ENCODE data around the gene ARHGEF12.

Gene ARHGEF12

DNA sequence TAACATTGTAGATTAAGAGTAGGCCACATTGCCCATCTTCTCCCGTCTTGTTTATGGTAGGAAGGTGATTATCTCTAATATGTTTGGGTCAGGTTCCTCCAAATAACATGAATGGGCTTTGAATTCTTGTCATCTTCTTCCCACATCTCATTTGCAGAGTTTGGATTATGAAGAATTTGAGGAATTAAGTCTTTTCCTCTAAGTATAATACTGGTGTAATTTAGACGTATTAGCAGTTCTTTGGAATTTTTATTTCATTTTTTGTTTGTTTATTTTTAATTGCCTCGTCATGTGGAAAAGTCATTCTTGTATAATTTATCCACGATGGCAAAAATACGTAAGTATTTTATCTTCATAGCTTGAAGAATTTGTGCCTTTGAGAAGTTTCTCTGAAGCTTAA, 73.4 kb downstream of the ARHGEF12 start:
- no peak overlapping the region for H3K4me3 ChIP-seq (ENCODE audit: low read depth, low read length)

GRCh38 chr11:120410622-120411380, 74.6 kb downstream of the ARHGEF12 start:
- no peak overlapping the region for H3K4me3 ChIP-seq (ENCODE audit: low read depth, low read length)

- no peak overlapping the region for H3K4me3 ChIP-seq (ENCODE audit: low read depth, low read length)
Measured at GRCh38 chr11:120413480-120413879, 77.3 kb downstream of the ARHGEF12 start.

GRCh38 chr11:120420572-120420971, 84.4 kb downstream of the ARHGEF12 start:
- H3K4me3 ChIP-seq (ENCODE audit: low read depth, low read length), result no peak overlapping the region

GRCh38 chr11:120424185-120424969, 88.2 kb downstream of the ARHGEF12 start:
- no peak overlapping the region for H3K4me3 ChIP-seq (ENCODE audit: low read depth, low read length)

GRCh38 chr11:120424970-120425332, 88.7 kb downstream of the ARHGEF12 start:
- no peak overlapping the region for H3K4me3 ChIP-seq (ENCODE audit: low read depth, low read length)

DNA sequence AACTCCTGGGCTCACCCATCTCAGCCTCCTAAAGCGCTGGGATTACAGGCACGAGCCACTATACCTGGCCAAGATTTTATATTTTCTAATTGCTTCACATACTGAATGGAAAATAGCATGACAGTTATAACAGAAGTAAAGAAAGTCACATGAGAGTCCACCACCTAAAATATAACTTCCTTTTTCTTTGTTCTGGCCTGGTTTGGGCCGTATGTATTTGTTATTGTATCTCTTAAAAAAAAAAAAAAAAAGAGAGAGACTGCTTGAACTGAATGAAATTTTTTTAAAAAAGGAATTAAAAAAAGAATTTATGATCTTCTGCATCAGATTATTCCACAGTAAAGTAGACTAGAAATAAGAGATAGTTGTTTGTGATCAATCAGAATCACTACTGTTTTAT, 89.3 kb downstream of the ARHGEF12 start:
- H3K4me3 ChIP-seq (ENCODE audit: low read depth, low read length), result no peak overlapping the region

- no peak overlapping the region for H3K4me3 ChIP-seq (ENCODE audit: low read depth, low read length)
Measured at GRCh38 chr11:120430146-120430545, 93.9 kb downstream of the ARHGEF12 start.

DNA sequence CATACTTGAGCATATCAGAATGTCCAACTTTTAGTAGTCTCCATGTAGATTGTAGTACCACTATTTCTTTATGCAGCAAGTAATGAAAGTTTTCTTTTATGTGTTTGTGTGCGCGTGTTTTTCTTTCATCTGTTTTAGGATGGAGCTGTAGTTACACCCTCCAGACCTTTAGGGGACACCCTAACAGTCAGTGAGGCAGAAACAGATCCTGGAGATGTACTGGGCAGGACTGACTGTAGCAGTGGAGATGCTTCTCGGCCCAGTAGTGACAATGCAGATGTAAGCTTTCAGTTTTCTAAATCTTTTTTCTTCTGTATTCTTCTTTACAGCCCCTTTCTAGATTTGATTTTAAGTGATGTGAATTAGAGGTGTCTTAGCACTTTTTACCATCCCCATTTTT, 95.4 kb downstream of the ARHGEF12 start:
- H3K4me3 ChIP-seq (ENCODE audit: low read depth, low read length), result no peak overlapping the region

DNA sequence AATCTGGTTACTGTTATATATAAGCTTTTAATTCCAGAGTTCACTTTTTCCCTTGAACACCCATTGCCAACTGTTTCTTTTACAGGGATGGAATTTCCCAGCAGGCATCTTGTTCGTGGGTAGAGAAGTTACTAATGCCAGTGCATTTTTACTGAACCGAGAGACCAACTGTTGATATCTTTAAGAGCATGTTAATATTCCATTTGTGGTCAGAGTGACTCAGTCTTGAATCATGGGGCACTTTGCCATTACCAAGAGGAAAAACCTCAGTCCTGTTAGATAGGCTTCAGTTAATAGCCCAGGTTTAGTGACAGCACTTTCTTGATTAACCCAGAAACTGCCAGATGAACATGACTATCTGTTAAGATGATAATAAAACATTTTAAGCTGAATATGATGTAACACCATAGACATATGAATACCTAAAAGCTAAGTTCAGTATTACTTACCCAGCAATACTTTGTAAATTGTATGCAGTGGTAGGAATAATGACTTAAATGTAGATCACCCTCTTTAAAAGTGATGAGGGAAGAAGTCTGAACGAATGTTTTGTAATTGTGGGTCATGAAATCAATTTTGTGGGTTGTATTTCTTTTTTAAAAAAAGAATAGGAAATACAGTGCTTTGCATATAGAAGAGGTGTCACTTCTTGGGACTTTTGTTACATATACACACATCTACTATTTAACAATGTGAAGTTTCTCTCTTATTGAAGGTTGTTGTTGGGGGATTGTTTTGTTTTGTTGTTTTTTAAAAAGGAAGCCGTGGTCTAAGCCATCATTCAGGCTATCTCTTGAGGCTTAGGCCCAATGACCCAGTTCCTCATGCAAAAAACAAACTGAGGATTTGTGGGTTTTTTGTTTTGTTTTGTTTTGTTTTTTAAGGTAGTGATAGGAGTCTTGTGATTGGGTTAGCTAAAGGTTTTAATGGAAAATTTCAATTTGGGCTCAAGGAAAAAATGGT, 96.1 kb downstream of the ARHGEF12 start:
- H3K4me3 ChIP-seq (ENCODE audit: low read depth, low read length), result no peak overlapping the region

DNA sequence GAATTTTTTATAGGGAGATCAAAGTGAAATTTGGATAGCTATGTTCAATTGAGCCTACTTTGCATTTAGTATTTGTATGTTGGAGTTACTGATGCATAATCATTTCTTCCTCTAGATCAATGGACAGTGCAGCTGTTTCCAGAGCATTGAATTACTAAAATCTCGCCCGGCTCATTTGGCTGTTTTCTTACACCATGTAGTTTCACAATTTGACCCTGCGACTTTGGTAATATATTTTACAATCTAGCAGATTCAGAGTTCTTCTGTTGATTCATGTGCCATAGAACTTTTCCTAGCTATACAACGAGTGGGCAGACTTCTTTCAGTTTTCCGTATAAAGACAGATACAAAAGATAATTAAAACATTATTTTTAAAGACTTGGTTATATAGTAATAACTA, 105.4 kb downstream of the ARHGEF12 start:
- H3K4me3 ChIP-seq (ENCODE audit: low read depth, low read length), result no peak overlapping the region

GRCh38 chr11:120442031-120442430, 105.8 kb downstream of the ARHGEF12 start:
- no peak overlapping the region for H3K4me3 ChIP-seq (ENCODE audit: low read depth, low read length)

DNA sequence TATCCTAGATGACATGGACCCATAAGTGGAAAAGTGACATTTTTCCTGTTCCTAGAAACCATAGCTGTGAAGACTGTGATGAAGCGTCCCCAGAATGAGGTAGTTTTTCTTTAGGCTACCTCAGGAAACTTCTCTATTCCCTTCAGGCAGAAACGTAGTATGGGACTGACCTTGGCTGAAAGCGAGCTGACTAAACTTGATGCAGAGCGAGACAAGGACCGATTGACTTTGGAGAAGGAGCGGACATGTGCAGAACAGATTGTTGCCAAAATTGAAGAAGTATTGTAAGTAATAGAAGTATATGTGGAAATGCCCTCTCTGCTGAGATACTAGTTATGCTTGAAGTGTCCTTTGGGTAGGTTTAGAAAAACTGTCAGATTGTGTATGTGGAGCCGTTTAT, 110.6 kb downstream of the ARHGEF12 start:
- H3K4me3 ChIP-seq (ENCODE audit: low read depth, low read length), result no peak overlapping the region

GRCh38 chr11:120448240-120448639, 112.0 kb downstream of the ARHGEF12 start:
- H3K4me3 ChIP-seq (ENCODE audit: low read depth, low read length), result no peak overlapping the region

GRCh38 chr11:120455487-120455886, 119.3 kb downstream of the ARHGEF12 start:
- H3K4me3 ChIP-seq (ENCODE audit: low read depth, low read length), result no peak overlapping the region

DNA sequence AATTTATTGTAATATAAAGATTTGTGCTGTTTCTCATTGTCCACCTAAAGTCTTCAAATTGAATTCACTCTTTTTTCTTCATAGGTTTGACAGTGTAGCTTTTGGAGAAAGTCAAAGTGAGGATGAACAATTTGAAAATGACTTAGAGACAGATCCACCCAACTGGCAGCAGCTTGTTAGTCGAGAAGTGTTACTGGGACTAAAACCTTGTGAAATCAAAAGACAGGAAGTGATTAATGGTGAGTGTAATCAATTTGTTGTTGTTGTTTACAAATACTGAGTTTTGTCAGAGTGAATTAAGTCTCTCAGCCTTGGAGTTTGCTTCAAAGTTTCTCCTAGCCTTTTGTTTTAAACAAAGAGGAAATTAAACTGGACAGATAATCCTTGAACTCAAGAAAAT, 121.8 kb downstream of the ARHGEF12 start:
- H3K4me3 ChIP-seq (ENCODE audit: low read depth, low read length), result no peak overlapping the region

GRCh38 chr11:120462825-120463224, 126.6 kb downstream of the ARHGEF12 start:
- H3K4me3 ChIP-seq (ENCODE audit: low read depth, low read length), result no peak overlapping the region

DNA sequence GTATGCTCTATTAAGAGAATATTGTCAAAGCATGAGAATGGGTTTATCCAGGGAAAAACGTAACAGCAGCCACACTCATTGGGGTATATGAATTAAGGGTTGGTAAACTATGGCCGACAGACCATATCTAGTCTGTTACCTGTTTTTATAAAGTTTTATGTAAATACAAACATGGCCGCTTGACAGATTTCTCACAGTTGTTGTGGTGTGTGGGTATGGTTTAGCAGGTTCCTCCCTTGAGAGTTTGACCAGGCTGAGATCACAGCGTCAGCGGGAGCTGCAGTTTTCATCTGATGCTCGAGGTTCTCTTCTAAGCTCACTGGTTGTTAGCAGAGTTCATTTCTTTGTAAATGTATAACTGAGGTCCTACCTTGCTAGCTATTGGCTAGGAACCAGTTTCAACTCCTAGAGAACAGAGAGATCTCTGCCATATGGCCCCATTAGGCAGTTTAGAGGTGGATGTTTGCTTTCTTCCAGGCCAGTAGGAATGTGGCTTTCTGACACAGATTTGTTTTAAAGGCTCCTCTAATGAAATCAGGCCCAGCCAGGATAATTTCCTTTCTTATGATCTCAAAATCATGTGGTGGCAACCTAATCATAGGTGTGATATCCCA, 129.8 kb downstream of the ARHGEF12 start:
- H3K4me3 ChIP-seq (ENCODE audit: low read depth, low read length), result no peak overlapping the region

- H3K4me3 ChIP-seq (ENCODE audit: low read depth, low read length), result no peak overlapping the region
Measured at GRCh38 chr11:120467627-120468026, 131.4 kb downstream of the ARHGEF12 start.

DNA sequence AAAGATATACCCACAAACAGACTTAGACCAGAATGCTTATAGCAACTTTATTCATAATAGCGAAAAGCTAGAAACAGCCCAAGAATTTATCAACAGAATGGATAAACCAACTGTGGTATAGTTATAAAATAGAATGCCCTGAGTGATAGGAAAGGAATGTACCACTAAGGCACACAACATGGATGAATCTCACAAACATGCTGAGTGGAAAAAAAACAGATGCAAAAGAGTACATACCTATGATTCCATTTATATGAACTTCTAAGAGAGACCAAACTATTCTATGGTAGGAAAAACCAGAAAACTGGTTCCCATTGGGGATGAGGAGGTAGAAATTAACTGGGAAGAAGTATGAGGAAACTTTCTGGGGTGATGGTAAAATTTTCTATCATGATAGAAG, 134.9 kb downstream of the ARHGEF12 start:
- no peak overlapping the region for H3K4me3 ChIP-seq (ENCODE audit: low read depth, low read length)

GRCh38 chr11:120471994-120472393, 135.8 kb downstream of the ARHGEF12 start:
- no peak overlapping the region for H3K4me3 ChIP-seq (ENCODE audit: low read depth, low read length)
